ENCODE measurements around the gene FAM13A. TPM values are rescaled to one million over a fixed set of nuclear protein-coding genes. Genes with fewer than 3 reads are reported as not detected.

FAM13A gene
- total and polyA plus RNA-seq, 2 experiments from 2014 or later = 5.3 to 6.6 TPM

DNA sequence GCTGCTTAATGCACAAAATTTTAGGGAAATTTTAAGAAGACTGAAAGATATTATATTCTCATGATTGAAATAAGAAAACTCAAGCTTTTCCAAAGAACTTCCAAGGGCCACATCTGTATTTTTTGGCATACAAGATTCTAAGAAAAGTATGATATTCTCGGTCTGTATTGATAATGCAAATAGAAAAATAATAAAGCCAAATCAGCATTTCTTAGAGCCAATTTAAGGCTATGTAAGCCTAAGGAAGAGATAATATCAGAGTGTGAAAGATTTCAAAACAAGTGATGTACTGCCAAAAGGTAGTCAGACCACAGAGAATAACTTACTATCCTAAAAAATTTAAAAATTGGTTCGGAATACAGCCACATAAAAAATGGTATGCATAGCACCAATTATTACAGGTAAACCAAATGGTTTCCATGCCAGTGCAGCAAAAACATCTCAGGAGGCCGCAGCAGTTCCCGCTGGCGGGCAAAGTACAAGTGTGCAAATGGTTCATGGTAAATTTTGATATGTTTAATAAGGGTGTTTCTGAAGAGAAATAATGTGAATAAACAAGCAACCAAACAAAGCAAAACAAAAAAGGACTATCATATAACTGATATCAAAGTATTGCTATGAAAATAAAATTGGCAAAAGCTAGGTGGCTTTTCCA, 324.1 kb downstream of the FAM13A start:
- TF ChIP-seq EZH2 (IDR thresholded peaks at IDR 0.05; ENCODE audit: insufficient read depth, poor library complexity, severe bottlenecking) = no peak
- no peak overlapping the region for H3K9ac ChIP-seq
- no peak overlapping the region for H3K27ac ChIP-seq
- H3K9me2 ChIP-seq (ENCODE audit: insufficient read depth) = no peaks in the 10 kb centered on the region
- H3F3A ChIP-seq (ENCODE audit: insufficient read depth) = peaks cover 16% of the 10 kb centered on the region; the same call in 1 of the 2 replicates
- 98% methylated on average over 5 of the region's 5 CpGs for WGBS, 2 experiments (ENCODE audit: low coverage in 1 of 2, low lambda C conversion rate in 2 of 2, missing lambda C conversion rate in 2 of 2)
- H3K36me3 ChIP-seq (ENCODE audit: low read depth) = peaks cover 22% of the 10 kb centered on the region; the same call in 1 of the 2 replicates
- H4K20me1 ChIP-seq (ENCODE audit: insufficient read depth) = no peaks in the 10 kb centered on the region
- H3K79me2 ChIP-seq (ENCODE audit: insufficient read depth) = no peaks in the 10 kb centered on the region
- DNase-seq = no peak
- H3K27me3 ChIP-seq (replicated peaks; ENCODE audit: insufficient read depth) = no peaks in the 10 kb centered on the region
- no peaks in the 10 kb centered on the region for H3K9me3 ChIP-seq (ENCODE audit: low read depth)
- peaks cover 6% of the 10 kb centered on the region; the same call in 1 of the 2 replicates for H3K4me1 ChIP-seq (ENCODE audit: insufficient read depth)
- no peak overlapping the region for H2AFZ ChIP-seq
- H3K4me3 ChIP-seq = no peak overlapping the region
- in situ Hi-C loops (cut with MboI) = no loop called here
- H3K4me2 ChIP-seq (ENCODE audit: unreplicated experiment) = no peak overlapping the region

DNA sequence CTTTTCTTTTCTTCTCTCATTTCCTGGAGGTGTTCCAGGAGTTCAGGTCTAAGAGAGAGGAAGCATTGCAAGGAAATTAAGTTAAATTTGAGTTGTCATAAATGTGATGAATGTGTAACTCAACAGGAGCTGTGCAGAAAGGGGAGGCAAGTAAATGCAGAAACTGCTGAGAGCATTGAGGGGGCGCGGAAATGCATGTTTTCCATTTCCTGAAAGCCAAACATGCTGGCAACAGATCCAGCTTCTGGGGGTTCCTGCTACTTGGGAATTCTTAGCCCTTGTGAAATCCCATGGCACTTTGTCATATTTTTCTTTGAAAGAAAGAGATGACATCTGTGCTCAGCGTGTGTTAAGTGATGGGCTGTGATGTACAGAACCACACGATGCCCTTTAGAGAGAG, 325.6 kb downstream of the FAM13A start:
- Histone ChIP-seq H3K36me3 (ENCODE audit: low read depth) (peaks cover 22% of the 10 kb centered on the region; the same call in 1 of the 2 replicates), H3K4me3 (no peak overlapping the region), H3K27me3 (replicated peaks; ENCODE audit: insufficient read depth) (no peaks in the 10 kb centered on the region), H3K9ac (no peak overlapping the region), H3K9me2 (ENCODE audit: insufficient read depth) (no peaks in the 10 kb centered on the region), H3K9me3 (ENCODE audit: low read depth) (no peaks in the 10 kb centered on the region), H3F3A (ENCODE audit: insufficient read depth) (peaks cover 16% of the 10 kb centered on the region; the same call in 1 of the 2 replicates), H3K4me1 (ENCODE audit: insufficient read depth) (peaks cover 6% of the 10 kb centered on the region; the same call in 1 of the 2 replicates), H3K27ac (no peak overlapping the region), H3K79me2 (ENCODE audit: insufficient read depth) (no peaks in the 10 kb centered on the region), H4K20me1 (ENCODE audit: insufficient read depth) (no peaks in the 10 kb centered on the region), H2AFZ (no peak overlapping the region), H3K4me2 (ENCODE audit: unreplicated experiment) (no peak overlapping the region)
- WGBS, 2 experiments (ENCODE audit: low coverage in 1 of 2, low lambda C conversion rate in 2 of 2, missing lambda C conversion rate in 2 of 2) = 73% methylated on average over 4 of the region's 4 CpGs
- DNase-seq = no peak
- TF ChIP-seq EZH2phosphoT487 (IDR thresholded peaks at IDR 0.05; ENCODE audit: insufficient read depth, low read depth) = no peak
- no peak for TF ChIP-seq EZH2 (IDR thresholded peaks at IDR 0.05; ENCODE audit: insufficient read depth, poor library complexity, severe bottlenecking)
- in situ Hi-C loops (cut with MboI) = no loop called here

DNA sequence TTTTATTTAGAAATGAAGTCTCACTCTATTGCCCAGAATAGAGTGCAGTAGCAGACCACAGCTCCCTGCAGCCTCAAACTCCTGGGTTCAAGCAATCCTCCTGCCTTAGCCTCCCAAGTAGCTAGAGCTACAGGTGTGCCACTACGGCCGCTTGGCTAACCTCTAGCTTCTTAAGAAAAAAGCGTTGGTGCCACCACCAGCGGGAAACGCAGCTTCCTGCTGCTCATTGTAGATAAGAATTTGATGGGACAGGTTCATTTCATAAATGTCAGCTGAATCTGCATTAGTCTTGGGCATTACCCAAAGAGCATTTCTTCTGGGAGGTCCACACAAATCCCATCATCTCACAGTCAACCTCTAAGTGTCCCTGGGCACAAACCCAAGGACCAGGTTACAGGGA, 326.2 kb downstream of the FAM13A start:
- no peak overlapping the region for H3K27ac ChIP-seq
- H3K4me1 ChIP-seq (ENCODE audit: insufficient read depth) = peaks cover 7% of the 10 kb centered on the region; the same call in 1 of the 2 replicates
- no peak overlapping the region for H2AFZ ChIP-seq
- H3K79me2 ChIP-seq (ENCODE audit: insufficient read depth) = no peaks in the 10 kb centered on the region
- in situ Hi-C loops (cut with MboI) = no loop called here
- no peak overlapping the region for H3K4me3 ChIP-seq
- no peaks in the 10 kb centered on the region for H3K9me3 ChIP-seq (ENCODE audit: low read depth)
- 98 to 100% methylated on average over 5 of the region's 5 CpGs for WGBS, 2 experiments (ENCODE audit: low coverage in 1 of 2, low lambda C conversion rate in 2 of 2, missing lambda C conversion rate in 2 of 2)
- H3K36me3 ChIP-seq (ENCODE audit: low read depth) = peaks cover 22% of the 10 kb centered on the region; the same call in 1 of the 2 replicates
- no peak for TF ChIP-seq EZH2phosphoT487 (IDR thresholded peaks at IDR 0.05; ENCODE audit: insufficient read depth, low read depth)
- TF ChIP-seq EZH2 (IDR thresholded peaks at IDR 0.05; ENCODE audit: insufficient read depth, poor library complexity, severe bottlenecking) = no peak
- no peak for DNase-seq
- no peaks in the 10 kb centered on the region for H3K9me2 ChIP-seq (ENCODE audit: insufficient read depth)
- H3K4me2 ChIP-seq (ENCODE audit: unreplicated experiment) = no peak overlapping the region
- no peaks in the 10 kb centered on the region for H3K27me3 ChIP-seq (replicated peaks; ENCODE audit: insufficient read depth)
- H4K20me1 ChIP-seq (ENCODE audit: insufficient read depth) = no peaks in the 10 kb centered on the region
- H3K9ac ChIP-seq = no peak overlapping the region
- peaks cover 13% of the 10 kb centered on the region; the same call in 1 of the 2 replicates for H3F3A ChIP-seq (ENCODE audit: insufficient read depth)

DNA sequence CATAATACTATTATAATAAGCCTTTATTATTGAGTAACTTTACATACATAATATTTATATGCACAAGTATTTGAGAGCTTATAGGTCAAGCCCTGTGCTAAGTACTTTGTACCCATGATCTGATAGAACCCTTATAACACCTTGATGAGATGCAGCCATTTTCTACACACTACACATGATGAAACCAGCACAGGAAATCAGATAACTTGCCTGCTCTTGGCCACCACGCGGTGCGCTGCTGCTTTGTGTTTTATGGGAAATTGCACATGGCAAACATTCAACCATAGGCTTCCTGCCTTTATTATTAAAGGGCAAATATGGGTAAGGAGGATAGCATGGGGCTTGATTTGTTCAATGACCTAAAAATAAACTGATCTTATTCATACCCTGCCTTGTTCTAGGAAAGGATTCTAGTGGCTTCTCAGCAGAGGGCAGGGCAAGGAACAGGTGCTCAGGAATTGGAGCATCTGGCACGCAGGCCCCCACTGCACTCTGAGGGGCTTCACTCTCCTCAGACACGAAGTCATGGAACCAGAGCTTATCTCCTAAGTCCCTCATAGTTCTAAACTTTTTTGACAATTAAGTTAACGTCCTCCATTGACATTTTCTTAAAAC, 327.7 kb downstream of the FAM13A start:
- Histone ChIP-seq H3F3A (ENCODE audit: insufficient read depth) (0 out of 2 replicates have a peak, but pooled peaks cover 7% of the 10 kb centered on the region), H2AFZ (no peak overlapping the region), H3K9me2 (ENCODE audit: insufficient read depth) (no peaks in the 10 kb centered on the region), H3K27me3 (replicated peaks; ENCODE audit: insufficient read depth) (no peaks in the 10 kb centered on the region), H3K4me2 (ENCODE audit: unreplicated experiment) (no peak overlapping the region), H3K9me3 (ENCODE audit: low read depth) (no peaks in the 10 kb centered on the region), H3K36me3 (ENCODE audit: low read depth) (peaks cover 22% of the 10 kb centered on the region; the same call in 1 of the 2 replicates), H3K79me2 (ENCODE audit: insufficient read depth) (no peaks in the 10 kb centered on the region), H3K4me3 (no peak overlapping the region), H4K20me1 (ENCODE audit: insufficient read depth) (no peaks in the 10 kb centered on the region), H3K4me1 (ENCODE audit: insufficient read depth) (0 out of 2 replicates have a peak, but pooled peaks cover 4% of the 10 kb centered on the region), H3K9ac (no peak overlapping the region), H3K27ac (no peak overlapping the region)
- in situ Hi-C loops (cut with MboI) = no loop called here
- DNase-seq = no peak
- no peak for TF ChIP-seq EZH2 (IDR thresholded peaks at IDR 0.05; ENCODE audit: insufficient read depth, poor library complexity, severe bottlenecking)
- no peak for TF ChIP-seq EZH2phosphoT487 (IDR thresholded peaks at IDR 0.05; ENCODE audit: insufficient read depth, low read depth)
- 92 to 93% methylated on average over 6 of the region's 6 CpGs for WGBS, 2 experiments (ENCODE audit: low coverage in 1 of 2, low lambda C conversion rate in 2 of 2, missing lambda C conversion rate in 2 of 2)
